Femur (tissue), 1 donor: Measurements from ENCODE around the gene RBCK1.
"Not testable (repeated sequence)": the region's sequence is repeated elsewhere in the genome, so short reads cannot be mapped to it uniquely, and the experiment has no call there.

Experiments
- DNase-seq: peaks from one replicate; pipeline ENCODE4 v3.0.0-alpha.2; 2017

Gene RBCK1

GRCh38 chr20:440148-440547 is 32.0 kb downstream of the RBCK1 start:
- no peak for DNase-seq

- no peak for DNase-seq
Observed at GRCh38 chr20:440636-441035, 32.5 kb downstream of the RBCK1 start.

DNA sequence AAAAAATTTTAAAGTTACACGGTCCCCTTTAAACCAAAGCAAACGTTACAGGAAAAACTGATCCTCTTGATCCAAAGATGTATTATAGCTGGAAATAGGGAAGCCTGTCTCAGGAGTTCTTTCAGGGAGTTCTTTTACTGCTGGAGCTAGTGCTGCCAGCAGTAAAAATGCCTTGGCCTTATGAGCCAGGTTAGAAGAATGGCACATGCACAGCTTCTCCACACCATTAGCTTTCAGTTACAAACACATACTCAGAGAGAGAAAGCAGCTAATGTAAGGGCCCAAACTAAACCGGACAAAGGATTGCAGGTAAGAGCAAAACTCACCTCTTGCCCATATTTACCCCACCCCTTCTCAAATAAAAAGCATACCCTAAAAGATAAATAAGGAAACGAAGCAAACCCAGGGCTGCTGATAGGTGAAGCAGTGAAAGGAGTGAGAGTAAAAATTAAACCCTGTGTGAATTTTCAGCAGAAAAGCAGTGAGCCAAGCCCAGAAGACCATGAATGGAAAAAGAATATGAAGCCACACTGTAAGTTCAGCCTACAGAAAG is 35.2 kb downstream of the RBCK1 start:
- no peak for DNase-seq

DNA sequence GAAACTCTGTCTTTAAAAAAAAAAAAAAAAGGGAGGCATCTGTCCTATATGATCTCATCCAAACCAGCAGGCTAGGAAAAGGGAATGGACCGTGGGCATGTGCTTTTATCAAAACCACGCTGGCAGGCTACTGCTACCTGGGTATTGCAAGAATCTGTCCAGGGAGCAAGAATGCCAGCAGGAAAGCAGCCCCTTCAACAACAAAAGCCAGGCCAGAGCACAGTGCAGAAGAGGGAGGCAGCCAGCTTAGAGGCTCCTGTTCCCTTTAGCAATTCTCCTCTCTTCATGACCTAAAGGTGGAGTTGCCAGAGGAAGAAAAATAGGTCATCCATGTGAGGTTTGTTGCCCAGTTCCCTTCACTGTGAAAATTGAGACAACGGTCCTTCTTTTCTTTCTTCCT is 36.0 kb downstream of the RBCK1 start:
- DNase-seq, result no peak

GRCh38 chr20:444862-445426 is 36.8 kb downstream of the RBCK1 start:
- DNase-seq, result no peak

- DNase-seq, result no peak
Observed at GRCh38 chr20:445514-446336, 37.6 kb downstream of the RBCK1 start.

- DNase-seq, result not testable (repeated sequence)
Observed at GRCh38 chr20:452021-452420, 43.9 kb downstream of the RBCK1 start.

- no peak for DNase-seq
Observed at GRCh38 chr20:454951-455350, 46.9 kb downstream of the RBCK1 start.

DNA sequence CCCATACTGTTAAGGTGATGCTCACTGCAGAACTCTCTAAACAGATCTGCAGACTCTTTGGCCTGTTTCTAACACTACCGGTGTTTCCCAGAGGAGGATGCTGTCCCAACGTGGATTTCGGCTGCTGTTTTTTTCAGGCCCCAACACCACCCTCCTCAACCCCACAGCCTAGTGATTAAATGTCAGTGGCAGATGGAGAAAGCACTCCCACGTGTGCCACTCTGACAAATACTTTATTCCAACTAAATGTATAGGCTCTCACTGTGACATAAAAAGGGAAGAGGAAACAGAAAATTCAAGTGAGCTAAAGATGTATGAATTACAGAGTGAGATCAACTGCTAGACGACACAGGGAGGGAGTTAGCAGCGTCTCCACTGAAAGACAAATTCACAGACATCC is 50.7 kb downstream of the RBCK1 start:
- DNase-seq, result no peak

- no peak for DNase-seq
Observed at GRCh38 chr20:460180-460579, 52.1 kb downstream of the RBCK1 start.

GRCh38 chr20:460707-461106 is 52.6 kb downstream of the RBCK1 start:
- DNase-seq, result no peak

DNA sequence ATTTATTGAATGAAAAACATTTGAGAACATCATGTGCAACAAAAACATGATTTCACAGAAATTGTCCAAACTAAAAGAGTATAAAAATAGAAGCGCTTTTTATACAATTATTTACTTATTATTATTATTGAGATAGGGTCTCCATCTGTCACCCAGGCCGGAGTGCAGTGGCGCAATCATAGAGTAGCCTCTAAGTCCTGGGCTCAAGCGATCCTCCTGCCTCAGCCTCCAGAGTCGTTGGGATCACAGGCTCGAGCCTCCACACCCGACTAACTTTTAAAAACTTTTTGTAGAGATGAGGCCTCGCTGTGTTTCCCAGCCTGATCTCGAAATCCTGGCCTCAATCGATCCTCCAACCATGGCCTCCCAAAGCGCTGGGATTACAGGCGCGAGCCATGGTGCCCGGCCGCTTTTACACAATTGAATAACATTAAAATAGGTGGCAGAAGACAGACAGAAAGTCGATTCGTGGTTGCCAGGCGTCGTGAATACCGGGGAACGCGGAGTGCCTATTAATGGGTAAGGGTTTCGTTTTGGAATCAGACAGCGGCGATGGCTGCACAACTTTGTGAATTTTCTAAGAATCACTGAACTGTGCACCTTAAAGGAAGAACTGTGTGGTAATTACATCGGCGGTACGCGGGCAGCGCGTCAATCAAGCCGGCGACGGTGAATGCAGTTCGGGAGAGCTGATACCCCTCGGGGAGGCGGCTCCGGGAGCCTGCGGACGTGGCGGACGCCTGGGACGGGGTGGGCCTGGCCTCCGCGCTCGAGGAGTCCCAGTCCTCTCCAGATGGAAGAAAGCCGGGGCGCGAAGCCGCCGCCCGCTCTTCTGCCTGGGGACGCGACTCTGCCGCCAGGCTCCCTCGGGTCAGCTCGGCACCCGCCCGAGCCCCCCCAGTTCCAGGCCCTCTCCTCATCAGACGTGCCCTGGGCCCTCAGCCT is 53.4 kb downstream of the RBCK1 start:
- DNase-seq, result peak; percentile 66

DNA sequence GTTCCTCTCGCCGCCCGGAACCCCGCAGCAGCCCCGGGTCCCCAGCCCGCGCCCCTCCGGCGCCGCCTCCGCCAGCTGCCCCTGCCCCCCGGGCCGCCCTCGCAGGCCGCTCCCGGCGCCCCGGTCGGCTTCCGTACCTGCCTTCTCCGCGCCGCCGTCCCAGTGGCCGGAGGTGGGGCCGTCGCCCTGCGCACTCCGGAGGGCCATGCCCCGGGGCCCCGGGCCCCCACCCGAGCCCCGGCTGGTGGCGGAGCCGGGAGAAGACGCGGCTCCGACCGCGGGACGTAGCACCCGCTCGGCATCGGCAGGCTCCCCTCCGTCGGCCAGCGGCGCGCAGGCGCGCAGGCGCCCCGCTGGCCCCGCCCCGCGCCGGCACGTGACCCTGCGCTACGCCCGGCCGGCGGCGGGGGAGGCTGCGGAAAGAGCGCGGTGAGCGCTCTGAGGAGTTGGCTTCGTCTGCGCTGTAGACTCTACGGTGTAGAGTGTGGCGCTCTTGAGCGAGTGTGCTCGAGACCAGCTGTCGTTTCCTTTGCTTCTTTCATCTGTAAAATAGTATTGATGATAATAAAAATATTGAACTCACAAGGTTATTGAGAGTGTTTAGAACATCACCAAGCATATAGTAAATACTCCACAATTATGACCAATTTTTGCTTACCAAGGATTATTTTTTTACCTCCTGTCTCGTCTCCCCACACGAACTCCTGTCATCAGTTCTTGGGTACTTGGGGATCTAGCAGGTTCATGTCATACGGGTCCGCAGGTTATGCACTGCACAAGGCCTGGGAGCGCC is 54.3 kb downstream of the RBCK1 start, which contains the start of gene TBC1D20:
TSS of gene TBC1D20 (minus strand) at position 335 of the 793 bp plus-strand sequence. CDS start at position 207, 128 bp downstream.
- DNase-seq, result peak; percentile 92

DNA sequence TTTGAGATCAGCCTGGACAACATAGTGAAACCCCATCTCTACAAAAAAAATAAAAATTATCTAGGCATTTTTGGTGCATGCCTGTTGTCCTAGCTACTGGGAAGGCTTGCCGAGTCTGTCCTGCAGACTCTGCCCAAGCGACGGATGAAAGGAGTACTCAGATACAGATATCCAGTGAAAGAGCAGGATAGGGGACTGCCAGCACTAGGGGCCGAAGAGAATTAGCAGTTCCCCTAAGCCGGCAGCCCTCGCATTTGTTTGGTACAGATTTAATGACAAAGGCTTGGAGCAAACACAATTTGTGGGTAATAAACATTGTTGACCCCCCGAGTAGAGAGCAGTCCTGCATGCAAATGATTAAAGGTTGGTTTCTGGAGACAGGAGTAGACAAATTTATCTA is 59.7 kb downstream of the RBCK1 start:
- DNase-seq, result no peak

GRCh38 chr20:469746-470490 is 61.8 kb downstream of the RBCK1 start:
- DNase-seq, result no peak

DNA sequence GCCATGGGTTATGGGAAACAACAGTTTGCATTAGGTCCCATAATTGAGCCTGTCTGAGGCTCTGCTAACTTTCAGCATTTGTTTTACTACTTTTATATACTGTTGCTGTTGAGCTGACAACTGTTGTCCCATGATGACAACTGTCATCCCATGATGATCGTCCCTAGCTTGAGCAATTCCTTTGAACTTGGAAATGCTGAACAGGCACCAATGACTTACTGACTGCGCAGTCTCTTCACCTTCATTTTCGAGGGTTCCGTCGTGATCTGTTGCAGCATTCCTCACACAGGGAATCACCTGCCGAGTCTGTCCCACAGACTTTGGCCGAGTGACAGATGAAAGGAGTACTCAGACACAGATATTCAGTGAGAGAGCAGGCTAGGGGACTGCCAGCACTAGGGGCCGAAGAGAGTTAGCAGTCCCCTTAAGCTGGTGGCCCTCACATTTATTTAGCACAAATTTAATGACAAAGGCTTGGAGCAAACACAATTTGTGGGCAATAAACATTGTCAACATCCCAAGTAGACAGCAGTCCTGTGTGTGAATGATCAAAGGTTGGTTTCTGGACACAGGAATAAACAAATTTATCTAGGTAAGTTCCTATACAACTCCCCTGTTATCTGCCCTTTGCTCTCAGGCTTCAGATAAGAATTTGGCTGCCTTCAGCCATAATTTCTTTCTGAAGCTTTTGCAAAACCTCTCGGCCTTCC is 64.2 kb downstream of the RBCK1 start:
- DNase-seq, result no peak

DNA sequence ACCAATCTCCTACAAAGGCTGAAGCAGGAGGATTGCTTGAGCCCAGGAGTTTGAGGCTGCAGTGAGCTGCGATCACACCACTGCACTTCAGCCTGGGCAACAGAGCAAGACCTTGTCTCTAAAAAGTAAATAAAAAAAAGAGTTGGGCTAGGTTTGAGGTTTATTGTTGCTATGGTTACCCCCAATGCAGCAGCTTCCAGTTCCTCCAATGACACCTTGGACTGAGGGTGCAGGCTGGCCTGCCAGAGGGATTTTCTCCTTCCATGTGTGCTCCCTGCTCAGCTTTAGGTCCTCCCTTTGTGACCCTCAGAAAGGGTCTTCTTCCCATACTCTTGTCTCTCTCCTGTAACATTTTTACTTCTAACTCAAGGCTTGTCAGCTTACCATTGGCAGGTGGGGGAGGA is 64.8 kb downstream of the RBCK1 start:
- DNase-seq, result no peak

GRCh38 chr20:474581-474980 is 66.5 kb downstream of the RBCK1 start:
- DNase-seq, result peak; percentile 26

DNA sequence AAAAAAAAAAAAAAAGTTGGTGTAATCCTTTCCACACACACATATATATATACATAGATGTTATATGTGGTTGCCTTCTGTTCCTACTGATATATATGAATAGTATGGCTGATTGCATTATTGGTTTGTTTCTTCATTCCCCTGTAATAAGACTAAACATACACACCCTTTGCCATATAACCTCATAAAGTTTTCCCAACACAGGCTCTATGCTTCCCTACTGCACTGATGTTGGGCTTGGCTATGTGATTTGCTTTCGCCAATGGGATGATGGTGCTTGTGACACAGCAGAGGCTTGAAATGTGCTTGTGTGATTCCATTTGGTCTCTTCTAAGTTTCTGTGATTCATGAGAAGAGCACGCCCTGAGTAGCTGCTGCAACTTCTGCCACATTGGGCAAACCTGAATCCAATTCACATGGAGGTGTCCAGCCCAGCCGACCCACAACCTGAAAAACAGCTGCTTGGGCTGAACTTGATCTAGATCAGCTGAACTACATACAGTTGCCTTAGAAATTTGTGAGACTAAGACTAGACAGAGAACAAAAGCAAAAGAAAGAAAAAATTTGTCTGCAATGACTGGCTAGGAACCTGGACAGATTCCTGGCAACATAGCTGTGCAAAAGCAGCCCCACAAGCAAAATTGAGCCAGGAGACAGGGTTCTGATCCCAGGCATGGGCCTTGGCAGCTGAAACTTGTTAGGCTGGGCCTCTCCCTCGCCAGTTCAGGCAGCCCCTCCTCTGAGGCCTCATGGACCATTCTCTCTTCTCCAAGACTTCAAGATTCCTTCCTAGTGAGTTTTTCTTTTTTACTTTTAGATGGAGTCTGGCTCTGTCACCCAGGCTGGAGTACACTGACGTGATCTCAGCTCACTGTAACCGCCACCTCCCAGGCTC is 67.6 kb downstream of the RBCK1 start:
- DNase-seq, result peak; percentile 37
